ENCODE data around the gene AEBP1.

The AEBP1 gene

DNA sequence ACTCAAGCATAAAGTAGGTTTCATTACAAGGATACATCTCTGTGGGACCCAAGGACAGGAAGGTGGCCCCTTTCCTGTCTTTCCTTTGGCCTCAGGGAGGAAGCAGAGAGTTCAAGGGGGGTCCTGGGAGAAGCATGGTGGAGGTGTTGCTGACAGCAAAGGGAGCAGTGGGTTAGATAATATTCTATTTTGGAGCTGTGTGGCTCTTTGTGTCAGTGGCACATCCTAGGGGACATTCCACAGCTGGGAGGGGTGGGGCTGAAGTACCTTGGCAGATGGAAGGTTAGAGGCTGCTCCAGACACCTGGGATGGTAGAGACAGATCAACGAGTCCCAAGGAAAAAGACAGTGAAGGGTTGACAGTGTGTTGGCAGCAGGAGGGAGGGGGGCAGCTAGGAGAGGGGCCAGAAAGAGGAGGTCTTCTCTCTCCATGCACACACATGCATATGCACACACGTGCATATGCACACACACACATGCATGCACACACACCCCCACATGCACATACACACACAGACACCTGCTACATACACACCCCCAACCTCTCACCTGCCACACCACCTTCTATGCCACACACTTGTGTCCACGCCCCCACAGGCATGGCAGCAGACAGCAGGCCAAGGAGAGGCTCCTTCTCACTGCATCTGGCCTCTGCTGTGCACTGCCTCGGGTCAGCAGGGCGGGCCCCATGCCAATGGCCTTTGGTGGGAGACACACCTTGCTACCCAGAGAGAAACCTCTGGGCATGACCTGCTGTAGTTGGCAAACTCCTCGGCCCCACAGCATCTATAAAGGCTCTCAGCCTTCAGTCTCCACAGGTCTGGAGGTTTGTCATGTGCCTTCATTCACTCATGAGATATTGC, 24.8 kb downstream of the AEBP1 start:
- peak overlapping the region; percentile 5 for H3K9ac ChIP-seq (ENCODE audit: low read depth, low read length, poor library complexity, severe bottlenecking)
- peak overlapping the region; percentile 37 for H3K4me3 ChIP-seq (ENCODE audit: low read length, poor library complexity, severe bottlenecking)
- peaks cover 16% of the 10 kb centered on the region for H3K4me1 ChIP-seq (ENCODE audit: insufficient read depth, low read length, poor library complexity, severe bottlenecking)
- H3K9me3 ChIP-seq (ENCODE audit: insufficient read depth, low read depth, low read length), result no peaks in the 10 kb centered on the region
- H3K79me2 ChIP-seq (ENCODE audit: insufficient read depth, low read length), result no peaks in the 10 kb centered on the region
- peak overlapping the region; percentile 55 for H3K4me2 ChIP-seq (ENCODE audit: low read depth, low read length, poor library complexity, severe bottlenecking)
- no peaks in the 10 kb centered on the region for H3K27me3 ChIP-seq (ENCODE audit: insufficient read depth, low read length, poor library complexity, severe bottlenecking)
- peak overlapping the region; percentile 30 for H2AFZ ChIP-seq (ENCODE audit: low read length)
- H3K9me2 ChIP-seq (replicated peaks; ENCODE audit: low read depth, low read length), result no peaks in the 10 kb centered on the region
- H4K20me1 ChIP-seq (ENCODE audit: insufficient read depth, low read length, poor library complexity, severe bottlenecking), result no peaks in the 10 kb centered on the region
- peaks cover 5% of the 10 kb centered on the region; the same call in 1 of the 2 replicates for H3F3A ChIP-seq (ENCODE audit: low read depth)
- no peaks in the 10 kb centered on the region for H3K36me3 ChIP-seq (ENCODE audit: insufficient read depth, low read length)
- TF ChIP-seq EZH2phosphoT487 (IDR thresholded peaks at IDR 0.05; ENCODE audit: borderline replicate concordance), result no peak
- TF ChIP-seq, protein P1, sequence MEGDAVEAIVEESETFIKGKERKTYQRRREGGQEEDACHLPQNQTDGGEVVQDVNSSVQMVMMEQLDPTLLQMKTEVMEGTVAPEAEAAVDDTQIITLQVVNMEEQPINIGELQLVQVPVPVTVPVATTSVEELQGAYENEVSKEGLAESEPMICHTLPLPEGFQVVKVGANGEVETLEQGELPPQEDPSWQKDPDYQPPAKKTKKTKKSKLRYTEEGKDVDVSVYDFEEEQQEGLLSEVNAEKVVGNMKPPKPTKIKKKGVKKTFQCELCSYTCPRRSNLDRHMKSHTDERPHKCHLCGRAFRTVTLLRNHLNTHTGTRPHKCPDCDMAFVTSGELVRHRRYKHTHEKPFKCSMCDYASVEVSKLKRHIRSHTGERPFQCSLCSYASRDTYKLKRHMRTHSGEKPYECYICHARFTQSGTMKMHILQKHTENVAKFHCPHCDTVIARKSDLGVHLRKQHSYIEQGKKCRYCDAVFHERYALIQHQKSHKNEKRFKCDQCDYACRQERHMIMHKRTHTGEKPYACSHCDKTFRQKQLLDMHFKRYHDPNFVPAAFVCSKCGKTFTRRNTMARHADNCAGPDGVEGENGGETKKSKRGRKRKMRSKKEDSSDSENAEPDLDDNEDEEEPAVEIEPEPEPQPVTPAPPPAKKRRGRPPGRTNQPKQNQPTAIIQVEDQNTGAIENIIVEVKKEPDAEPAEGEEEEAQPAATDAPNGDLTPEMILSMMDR (conservative IDR thresholded peaks at IDR 0.05; ENCODE audit: low read length), result no peak; the same call in 1 of the 2 replicates

DNA sequence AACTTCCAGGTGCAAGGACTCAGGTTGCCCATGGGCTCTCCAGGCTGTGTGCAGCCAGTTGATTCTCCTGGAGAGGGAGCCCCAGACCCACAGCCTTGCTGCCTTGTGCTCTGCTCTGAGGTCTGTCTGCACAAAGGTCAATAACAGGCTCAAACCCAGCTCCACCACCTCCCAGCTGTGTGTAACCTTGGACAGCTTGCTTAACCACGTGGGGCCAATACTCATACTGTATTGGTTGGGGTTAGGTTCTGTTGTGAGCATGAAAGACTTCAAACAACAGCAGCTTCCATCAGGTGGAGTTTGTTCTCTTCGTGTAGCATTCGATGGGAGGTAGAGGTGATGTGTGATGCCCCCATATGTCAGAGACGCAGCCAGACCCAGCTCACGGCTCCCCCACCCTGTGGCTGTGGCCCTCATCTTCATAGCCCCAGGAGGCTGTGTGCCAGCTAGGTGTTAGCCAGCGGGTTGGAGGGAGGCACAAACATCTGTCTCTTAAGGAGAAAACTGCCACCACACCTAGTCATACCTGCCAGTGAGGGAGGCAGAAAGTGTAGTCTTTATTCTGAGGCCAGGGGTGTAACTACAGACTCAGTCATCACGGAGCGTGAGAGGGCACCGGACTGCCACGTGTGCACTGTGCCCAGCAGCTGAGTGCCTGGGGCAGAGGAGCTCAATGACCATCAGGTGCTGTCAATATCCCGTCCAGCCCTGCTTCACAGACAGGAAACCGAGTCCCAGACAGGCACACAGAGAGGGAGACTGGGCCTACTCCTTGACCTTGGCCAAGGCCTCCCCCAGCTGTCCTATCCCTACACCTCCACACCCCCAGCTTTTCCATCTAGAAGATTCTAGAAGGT, 27.3 kb downstream of the AEBP1 start:
- TF ChIP-seq, protein P1 (conservative IDR thresholded peaks at IDR 0.05; ENCODE audit: low read length), result peak; percentile 56
- TF ChIP-seq EZH2phosphoT487 (IDR thresholded peaks at IDR 0.05; ENCODE audit: borderline replicate concordance), result no peak
- peak overlapping the region; percentile 60 for H2AFZ ChIP-seq (ENCODE audit: low read length)

DNA sequence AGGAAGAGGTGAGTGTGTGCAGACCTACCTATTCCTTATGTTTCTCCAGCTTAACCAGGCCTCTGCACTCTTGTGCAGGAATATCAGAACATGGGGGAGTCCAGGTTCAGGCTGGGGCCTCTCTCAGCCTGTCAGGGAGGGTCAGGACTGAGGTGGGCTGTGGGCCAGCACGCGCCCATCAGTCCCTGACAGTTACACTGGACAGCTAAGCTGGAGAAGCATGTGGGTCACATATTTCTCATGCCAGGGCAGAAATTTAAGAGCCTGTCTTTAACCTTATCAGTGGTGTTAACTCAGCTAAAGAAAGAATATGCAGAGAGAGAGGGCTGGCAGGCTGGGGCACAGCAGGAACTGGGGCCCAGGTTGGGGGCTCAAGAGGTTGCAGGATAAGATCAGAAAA, 27.9 kb downstream of the AEBP1 start:
- Histone ChIP-seq H3K4me3 (ENCODE audit: low read length, poor library complexity, severe bottlenecking) (no peak overlapping the region), H3K79me2 (ENCODE audit: insufficient read depth, low read length) (no peaks in the 10 kb centered on the region), H3F3A (ENCODE audit: low read depth) (no peaks in the 10 kb centered on the region), H3K9me3 (ENCODE audit: insufficient read depth, low read depth, low read length) (no peaks in the 10 kb centered on the region), H2AFZ (ENCODE audit: low read length) (no peak overlapping the region; the same call in 1 of the 2 replicates), H3K36me3 (ENCODE audit: insufficient read depth, low read length) (no peaks in the 10 kb centered on the region), H3K9me2 (replicated peaks; ENCODE audit: low read depth, low read length) (no peaks in the 10 kb centered on the region), H3K4me1 (ENCODE audit: insufficient read depth, low read length, poor library complexity, severe bottlenecking) (peaks cover 16% of the 10 kb centered on the region), H3K27me3 (ENCODE audit: insufficient read depth, low read length, poor library complexity, severe bottlenecking) (no peaks in the 10 kb centered on the region), H4K20me1 (ENCODE audit: insufficient read depth, low read length, poor library complexity, severe bottlenecking) (no peaks in the 10 kb centered on the region), H3K9ac (ENCODE audit: low read depth, low read length, poor library complexity, severe bottlenecking) (no peak overlapping the region), H3K4me2 (ENCODE audit: low read depth, low read length, poor library complexity, severe bottlenecking) (no peak overlapping the region)
- TF ChIP-seq, protein P1 (conservative IDR thresholded peaks at IDR 0.05; ENCODE audit: low read length), result no peak
- no peak for TF ChIP-seq EZH2phosphoT487 (IDR thresholded peaks at IDR 0.05; ENCODE audit: borderline replicate concordance)

More for the DNA sequence above, 27.3 kb downstream of the AEBP1 start:
- no peaks in the 10 kb centered on the region for H4K20me1 ChIP-seq (ENCODE audit: insufficient read depth, low read length, poor library complexity, severe bottlenecking)
- H3F3A ChIP-seq (ENCODE audit: low read depth), result no peaks in the 10 kb centered on the region
- no peaks in the 10 kb centered on the region for H3K27me3 ChIP-seq (ENCODE audit: insufficient read depth, low read length, poor library complexity, severe bottlenecking)
- H3K4me3 ChIP-seq (ENCODE audit: low read length, poor library complexity, severe bottlenecking), result no peak overlapping the region
- no peaks in the 10 kb centered on the region for H3K79me2 ChIP-seq (ENCODE audit: insufficient read depth, low read length)
- no peaks in the 10 kb centered on the region for H3K9me3 ChIP-seq (ENCODE audit: insufficient read depth, low read depth, low read length)
- no peaks in the 10 kb centered on the region for H3K36me3 ChIP-seq (ENCODE audit: insufficient read depth, low read length)
- peaks cover 16% of the 10 kb centered on the region for H3K4me1 ChIP-seq (ENCODE audit: insufficient read depth, low read length, poor library complexity, severe bottlenecking)
- no peak overlapping the region for H3K9ac ChIP-seq (ENCODE audit: low read depth, low read length, poor library complexity, severe bottlenecking)
- no peak overlapping the region for H3K4me2 ChIP-seq (ENCODE audit: low read depth, low read length, poor library complexity, severe bottlenecking)
- no peaks in the 10 kb centered on the region for H3K9me2 ChIP-seq (replicated peaks; ENCODE audit: low read depth, low read length)

Measured in Loucy (cell line).